Measurements from ENCODE around the gene FAM20B. TPM values are rescaled to one million over a fixed set of nuclear protein-coding genes. Genes with fewer than 3 reads are reported as not detected.
A peak's percentile ranks its signal among the peaks of the same experiment; 100 is the strongest.

Gene FAM20B
- total RNA-seq, 2 experiments from 2014 or later = 12.1 to 12.9 TPM

DNA sequence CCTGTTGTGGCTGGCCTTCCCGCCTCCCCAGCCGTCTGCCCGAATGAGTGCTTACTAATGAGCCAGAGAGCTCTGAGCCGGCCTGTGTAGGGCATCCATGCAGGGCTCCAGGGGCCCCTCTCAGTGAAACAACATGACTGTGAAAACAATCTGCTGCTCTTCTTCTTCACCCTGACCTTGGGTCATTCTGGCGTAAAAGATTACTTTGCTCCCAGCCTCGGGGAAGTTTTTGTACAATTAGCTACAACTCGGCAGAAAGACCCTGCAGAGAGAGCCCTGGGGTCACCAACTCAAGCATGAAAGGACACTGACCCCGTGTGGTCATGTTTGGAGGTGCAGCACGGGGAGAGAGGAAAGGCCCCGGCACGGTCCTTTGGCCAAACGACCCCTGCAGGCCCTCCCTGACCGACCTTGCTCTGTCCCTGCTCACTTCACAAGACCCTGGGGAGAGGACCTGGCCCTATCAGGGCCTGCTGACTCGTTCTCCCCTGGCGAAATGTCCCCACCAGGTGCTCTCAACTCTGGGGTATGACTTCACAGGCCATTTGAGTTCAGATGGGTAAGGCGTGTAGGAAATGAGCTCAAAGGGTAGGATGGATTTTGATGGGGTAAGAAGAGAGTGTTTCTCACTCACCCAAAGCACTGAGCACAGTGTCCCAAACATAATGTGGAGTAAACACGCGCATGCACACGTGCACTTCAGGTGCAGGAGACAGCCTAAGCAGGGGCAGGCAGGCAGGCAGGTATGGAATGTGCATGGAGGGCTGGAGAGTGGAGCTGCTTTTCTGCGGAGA, 22.9 kb upstream of the FAM20B start:
- no peaks in the 10 kb centered on the region for H3K9me3 ChIP-seq (ENCODE audit: control insufficient read depth in 1 of 2, insufficient read depth in 1 of 2, low read length in 2 of 2)
- POLR2A ChIA-PET = interaction anchor here (1.3 kb wide), 1 partner anchor 469 kb away, joined by 3 read pairs; no protein-coding TSS in a partner anchor
- H3K4me1 ChIP-seq (ENCODE audit: insufficient read depth, low read length) = peaks cover 22% of the 10 kb centered on the region
- Mint-ChIP-seq H3K4me3 (no peak overlapping the region), H3K27me3 (no peaks in the 10 kb centered on the region), H3K9me3 (no peaks in the 10 kb centered on the region), H3K27ac (no peak overlapping the region), H3K4me1 (ENCODE audit: low read depth) (peaks cover 15% of the 10 kb centered on the region), H3K36me3 (ENCODE audit: low read depth) (no peaks in the 10 kb centered on the region)
- no peaks in the 10 kb centered on the region for H3K27me3 ChIP-seq (ENCODE audit: control insufficient read depth in 1 of 2, insufficient read depth in 2 of 2, low read length in 2 of 2)
- CTCF ChIA-PET = interaction anchor here (0.6 to 1.5 kb wide), 8 partner anchors 18 to 470 kb away, joined by 3 to 11 read pairs (median 3); no protein-coding TSS in a partner anchor
- intact Hi-C loops (cut with DNase I, micrococcal nuclease) = loop anchor here (1.0 to 10.0 kb wide), 6 partner anchors 228 to 690 kb away; no protein-coding TSS in a partner anchor
- TF ChIP-seq, protein P1, sequence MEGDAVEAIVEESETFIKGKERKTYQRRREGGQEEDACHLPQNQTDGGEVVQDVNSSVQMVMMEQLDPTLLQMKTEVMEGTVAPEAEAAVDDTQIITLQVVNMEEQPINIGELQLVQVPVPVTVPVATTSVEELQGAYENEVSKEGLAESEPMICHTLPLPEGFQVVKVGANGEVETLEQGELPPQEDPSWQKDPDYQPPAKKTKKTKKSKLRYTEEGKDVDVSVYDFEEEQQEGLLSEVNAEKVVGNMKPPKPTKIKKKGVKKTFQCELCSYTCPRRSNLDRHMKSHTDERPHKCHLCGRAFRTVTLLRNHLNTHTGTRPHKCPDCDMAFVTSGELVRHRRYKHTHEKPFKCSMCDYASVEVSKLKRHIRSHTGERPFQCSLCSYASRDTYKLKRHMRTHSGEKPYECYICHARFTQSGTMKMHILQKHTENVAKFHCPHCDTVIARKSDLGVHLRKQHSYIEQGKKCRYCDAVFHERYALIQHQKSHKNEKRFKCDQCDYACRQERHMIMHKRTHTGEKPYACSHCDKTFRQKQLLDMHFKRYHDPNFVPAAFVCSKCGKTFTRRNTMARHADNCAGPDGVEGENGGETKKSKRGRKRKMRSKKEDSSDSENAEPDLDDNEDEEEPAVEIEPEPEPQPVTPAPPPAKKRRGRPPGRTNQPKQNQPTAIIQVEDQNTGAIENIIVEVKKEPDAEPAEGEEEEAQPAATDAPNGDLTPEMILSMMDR (IDR thresholded peaks at IDR 0.05) = peak; percentile 92
- DNase-seq (peak; percentile 39 to 75 (median 56)), ATAC-seq (ENCODE audit: poor library complexity) (peak; percentile 74)
- no peaks in the 10 kb centered on the region for H3K36me3 ChIP-seq (ENCODE audit: insufficient read depth, low read length)
- no peak overlapping the region for H3K27ac ChIP-seq (ENCODE audit: low read depth in 1 of 2, low read length in 2 of 2)
- no peak overlapping the region for H3K4me3 ChIP-seq (ENCODE audit: low read length)

DNA sequence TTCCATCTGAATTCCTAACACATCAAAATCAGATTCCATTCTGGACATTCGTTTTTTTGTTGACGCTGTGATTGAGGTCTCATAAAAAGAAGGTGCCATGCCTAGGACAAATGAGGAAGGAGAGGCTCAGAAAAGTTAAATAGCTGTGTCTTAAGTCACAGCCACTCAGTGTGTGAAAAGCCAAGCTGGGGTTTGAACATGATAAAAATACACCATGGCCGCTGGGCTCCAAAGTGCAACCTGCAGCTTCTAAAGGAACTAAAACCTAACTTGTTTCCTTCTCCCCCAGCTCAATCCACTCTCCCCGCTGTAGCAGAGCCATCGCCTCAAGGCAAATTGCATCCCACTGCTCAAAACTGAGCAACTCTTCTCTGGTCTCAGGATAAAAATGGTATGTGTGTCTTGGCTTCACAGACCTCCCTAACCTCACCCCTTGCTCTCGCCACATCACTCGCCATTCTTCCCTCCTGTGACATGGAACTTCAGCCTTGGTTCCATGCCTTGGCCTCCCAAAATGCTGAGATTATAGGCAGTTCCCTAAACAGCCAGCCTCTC, 22.1 kb upstream of the FAM20B start:
- ChIA-PET CTCF (interaction anchor here (0.7 to 1.5 kb wide), 5 partner anchors 17 to 471 kb away, joined by 3 to 11 read pairs (median 4); no protein-coding TSS in a partner anchor), POLR2A (interaction anchor here (1.3 kb wide), 1 partner anchor 470 kb away, joined by 3 read pairs; no protein-coding TSS in a partner anchor)
- intact Hi-C loops (cut with DNase I, micrococcal nuclease) = loop anchor here (1.0 to 10.0 kb wide), 6 partner anchors 229 to 691 kb away; no protein-coding TSS in a partner anchor
- Histone ChIP-seq H3K27me3 (ENCODE audit: control insufficient read depth in 1 of 2, insufficient read depth in 2 of 2, low read length in 2 of 2) (no peaks in the 10 kb centered on the region), H3K4me1 (ENCODE audit: insufficient read depth, low read length) (peaks cover 22% of the 10 kb centered on the region), H3K36me3 (ENCODE audit: insufficient read depth, low read length) (no peaks in the 10 kb centered on the region), H3K9me3 (ENCODE audit: control insufficient read depth in 1 of 2, insufficient read depth in 1 of 2, low read length in 2 of 2) (no peaks in the 10 kb centered on the region), H3K4me3 (ENCODE audit: low read length) (no peak overlapping the region), H3K27ac (ENCODE audit: low read depth in 1 of 2, low read length in 2 of 2) (peak overlapping the region in 1 of 2 donors; percentile 2)
- Mint-ChIP-seq H3K4me1 (ENCODE audit: low read depth) (peaks cover 15% of the 10 kb centered on the region), H3K36me3 (ENCODE audit: low read depth) (no peaks in the 10 kb centered on the region), H3K9me3 (no peaks in the 10 kb centered on the region), H3K27me3 (no peaks in the 10 kb centered on the region), H3K4me3 (no peak overlapping the region), H3K27ac (no peak overlapping the region)
- DNase-seq (no peak), ATAC-seq (ENCODE audit: poor library complexity) (no peak)
- TF ChIP-seq, protein P1 (IDR thresholded peaks at IDR 0.05) = no peak

DNA sequence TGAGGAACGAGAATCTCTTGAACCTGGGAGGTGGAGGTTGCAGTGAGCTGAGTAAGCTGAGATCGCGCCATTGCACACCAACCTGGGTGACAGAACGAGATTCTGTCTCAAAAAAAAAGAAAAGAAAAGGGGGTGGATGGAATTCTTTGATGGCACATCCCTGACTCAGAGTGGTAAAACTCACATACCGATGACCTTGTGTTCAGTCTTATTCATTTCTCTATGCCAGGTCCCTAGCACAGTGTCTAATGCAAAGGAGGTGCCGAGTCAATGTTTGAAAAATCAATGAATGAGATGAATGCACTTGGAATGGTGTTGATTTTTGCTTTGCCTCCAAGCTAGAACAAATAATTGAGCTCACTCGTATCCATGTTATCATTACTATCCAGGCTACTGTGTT, 18.5 kb upstream of the FAM20B start:
- peaks cover 22% of the 10 kb centered on the region for H3K4me1 ChIP-seq (ENCODE audit: insufficient read depth, low read length)
- intact Hi-C loops (cut with DNase I, micrococcal nuclease) = loop anchor here in 1 of 2 experiments (10.0 kb wide), 1 partner anchor 232 kb away; no protein-coding TSS in a partner anchor
- ChIA-PET POLR2A (no interaction called here), CTCF (interaction anchor here (1.4 kb wide), 1 partner anchor 475 kb away, joined by 5 read pairs; no protein-coding TSS in a partner anchor)
- DNase-seq = no peak
- Mint-ChIP-seq H3K27me3 (no peaks in the 10 kb centered on the region), H3K36me3 (ENCODE audit: low read depth) (no peaks in the 10 kb centered on the region), H3K9me3 (no peaks in the 10 kb centered on the region), H3K27ac (no peak overlapping the region), H3K4me3 (no peak overlapping the region), H3K4me1 (ENCODE audit: low read depth) (peaks cover 15% of the 10 kb centered on the region)
- ATAC-seq (ENCODE audit: poor library complexity) = no peak
- no peak overlapping the region for H3K27ac ChIP-seq (ENCODE audit: low read depth in 1 of 2, low read length in 2 of 2)
- no peaks in the 10 kb centered on the region for H3K9me3 ChIP-seq (ENCODE audit: control insufficient read depth in 1 of 2, insufficient read depth in 1 of 2, low read length in 2 of 2)
- TF ChIP-seq, protein P1 (IDR thresholded peaks at IDR 0.05) = no peak
- H3K36me3 ChIP-seq (ENCODE audit: insufficient read depth, low read length) = no peaks in the 10 kb centered on the region
- H3K4me3 ChIP-seq (ENCODE audit: low read length) = no peak overlapping the region
- H3K27me3 ChIP-seq (ENCODE audit: control insufficient read depth in 1 of 2, insufficient read depth in 2 of 2, low read length in 2 of 2) = no peaks in the 10 kb centered on the region

Data from CD4-positive, alpha-beta T cell (primary cell).